Measurements from ENCODE around the gene DNAJB2. TPM values are rescaled to one million over a fixed set of nuclear protein-coding genes. Genes with fewer than 3 reads are reported as not detected.

Gene DNAJB2
- total RNA-seq, 1 donor from 2014 or later: 92.8 TPM

DNA sequence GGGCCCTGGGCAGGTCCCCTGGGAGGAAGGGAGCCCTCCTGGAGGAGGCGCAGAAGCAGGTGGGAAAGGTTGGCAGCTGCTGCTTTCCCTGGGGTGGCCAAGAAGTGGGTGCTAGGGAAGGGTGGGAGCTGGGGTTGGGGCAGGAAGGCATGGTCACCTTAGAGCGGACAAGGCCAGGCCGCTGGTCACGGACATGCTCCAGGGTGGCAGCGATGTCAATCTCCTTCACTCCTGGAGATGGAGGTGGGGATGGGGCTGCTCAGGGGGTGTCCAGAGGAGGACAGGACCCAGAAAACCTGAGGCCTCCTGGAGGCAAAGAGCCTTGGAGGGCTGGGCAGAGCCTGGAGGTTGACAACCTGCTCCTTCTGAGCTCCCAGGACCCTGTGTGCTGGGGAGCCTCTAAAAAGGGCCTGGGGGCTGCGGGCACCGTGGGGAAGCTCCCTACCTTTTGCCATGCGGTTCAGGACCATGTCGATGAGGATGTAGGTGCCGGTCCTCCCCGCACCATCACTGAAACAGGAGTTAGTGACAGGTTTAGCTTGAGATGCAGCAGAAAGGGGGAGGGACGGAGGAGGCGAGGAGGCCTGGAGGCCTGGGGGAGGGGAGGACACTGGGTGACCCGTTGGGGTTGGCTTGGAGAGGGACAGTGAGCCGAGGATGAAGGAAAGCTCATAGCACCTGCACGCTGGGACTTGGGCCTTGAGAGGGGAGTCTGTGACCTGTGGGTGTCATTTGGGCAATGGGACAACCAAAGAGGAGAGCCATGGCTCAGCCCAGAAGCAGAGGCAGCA is 11.4 kb downstream of the DNAJB2 start:
- H3K9me3 ChIP-seq: no peaks in the 10 kb centered on the region
- no peaks in the 10 kb centered on the region for H3K27me3 ChIP-seq
- DNase-seq (ENCODE audit: extremely low spot score in 2 of 2): no peak
- no peak overlapping the region for H3K4me3 ChIP-seq
- intact Hi-C loops (cut with DNase I): no loop called here
- H3K36me3 ChIP-seq: no peaks in the 10 kb centered on the region
- TF ChIP-seq CTCF (IDR thresholded peaks at IDR 0.05) (no peak), POLR2AphosphoS5 (IDR thresholded peaks at IDR 0.05; ENCODE audit: insufficient read depth in 1 of 2, low read depth in 1 of 2) (no peak), POLR2A (IDR thresholded peaks at IDR 0.05) (no peak)
- peaks cover 35% of the 10 kb centered on the region for H3K4me1 ChIP-seq
- peak overlapping the region; percentile 85 for H3K27ac ChIP-seq

- Histone ChIP-seq H3K36me3 (no peaks in the 10 kb centered on the region), H3K27ac (no peak overlapping the region), H3K4me1 (peaks cover 26% of the 10 kb centered on the region), H3K9me3 (no peaks in the 10 kb centered on the region), H3K27me3 (no peaks in the 10 kb centered on the region), H3K4me3 (no peak overlapping the region)
- DNase-seq (ENCODE audit: extremely low spot score in 2 of 2): no peak
- intact Hi-C loops (cut with DNase I): no loop called here
- TF ChIP-seq POLR2AphosphoS5 (IDR thresholded peaks at IDR 0.05; ENCODE audit: insufficient read depth in 1 of 2, low read depth in 1 of 2): no peak
- no peak for TF ChIP-seq CTCF (IDR thresholded peaks at IDR 0.05)
- no peak for TF ChIP-seq POLR2A (IDR thresholded peaks at IDR 0.05)
These were observed 12.2 kb downstream of the DNAJB2 start for GRCh38 chr2:219291394-219291793.

- intact Hi-C loops (cut with DNase I): no loop called here
- Histone ChIP-seq H3K27me3 (no peaks in the 10 kb centered on the region), H3K4me1 (peaks cover 20% of the 10 kb centered on the region), H3K4me3 (no peak overlapping the region), H3K27ac (no peak overlapping the region), H3K36me3 (no peaks in the 10 kb centered on the region), H3K9me3 (no peaks in the 10 kb centered on the region)
- no peak for TF ChIP-seq POLR2AphosphoS5 (IDR thresholded peaks at IDR 0.05; ENCODE audit: insufficient read depth in 1 of 2, low read depth in 1 of 2)
- no peak for TF ChIP-seq POLR2A (IDR thresholded peaks at IDR 0.05)
- no peak for TF ChIP-seq CTCF (IDR thresholded peaks at IDR 0.05)
- no peak for DNase-seq (ENCODE audit: extremely low spot score in 2 of 2)
These were observed 12.8 kb downstream of the DNAJB2 start for GRCh38 chr2:219291910-219292490.

DNA sequence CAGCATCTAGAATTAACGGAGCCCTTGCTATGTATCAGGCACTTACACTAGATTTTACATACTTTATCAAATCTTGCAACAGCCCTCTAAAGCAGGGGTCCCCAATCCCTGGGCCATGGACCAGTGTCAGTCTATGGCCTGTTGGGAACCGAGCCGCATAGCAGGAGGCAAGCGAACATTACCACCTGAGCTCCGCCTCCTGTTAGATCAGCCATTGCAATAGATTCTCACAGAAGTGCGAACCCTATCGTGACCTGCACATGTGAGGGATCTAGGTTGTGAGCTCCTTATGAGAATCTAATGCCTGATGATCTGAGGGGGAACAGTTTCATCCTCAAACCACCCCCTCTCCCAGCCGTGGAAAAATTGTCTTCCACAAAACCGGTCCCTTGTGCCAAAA is 13.4 kb downstream of the DNAJB2 start:
- Histone ChIP-seq H3K27me3 (no peaks in the 10 kb centered on the region), H3K4me1 (peaks cover 20% of the 10 kb centered on the region), H3K27ac (no peak overlapping the region), H3K9me3 (no peaks in the 10 kb centered on the region), H3K4me3 (no peak overlapping the region), H3K36me3 (no peaks in the 10 kb centered on the region)
- TF ChIP-seq CTCF (IDR thresholded peaks at IDR 0.05) (no peak), POLR2A (IDR thresholded peaks at IDR 0.05) (no peak), POLR2AphosphoS5 (IDR thresholded peaks at IDR 0.05; ENCODE audit: insufficient read depth in 1 of 2, low read depth in 1 of 2) (no peak)
- intact Hi-C loops (cut with DNase I): no loop called here
- DNase-seq (ENCODE audit: extremely low spot score in 2 of 2): no peak

GRCh38 chr2:219293736-219294231 is 14.6 kb downstream of the DNAJB2 start:
- Histone ChIP-seq H3K27ac (peak overlapping the region; percentile 89), H3K4me1 (peaks cover 15% of the 10 kb centered on the region), H3K36me3 (no peaks in the 10 kb centered on the region), H3K4me3 (no peak overlapping the region), H3K9me3 (no peaks in the 10 kb centered on the region), H3K27me3 (no peaks in the 10 kb centered on the region)
- DNase-seq (ENCODE audit: extremely low spot score in 2 of 2): no peak
- no peak for TF ChIP-seq CTCF (IDR thresholded peaks at IDR 0.05)
- no peak for TF ChIP-seq POLR2AphosphoS5 (IDR thresholded peaks at IDR 0.05; ENCODE audit: insufficient read depth in 1 of 2, low read depth in 1 of 2)
- no peak for TF ChIP-seq POLR2A (IDR thresholded peaks at IDR 0.05)
- intact Hi-C loops (cut with DNase I): loop anchor here (1.0 kb wide), 1 partner anchor 14 kb away; the partner anchor contains the start of gene DNAJB2

Data from vagina (tissue), 2 donors.